HG02642 (cell line): ENCODE results near the gene PHF5A.

Experiments
- ATAC-seq: cut with Tn5 transposase; IDR thresholded peaks from one replicate; pipeline ENCODE4 v1.9.1; 2021; ENCODE audit warnings: mild to moderate bottlenecking; ENCODE audit not compliant: unreplicated experiment, poor library complexity

Gene PHF5A, protein sequence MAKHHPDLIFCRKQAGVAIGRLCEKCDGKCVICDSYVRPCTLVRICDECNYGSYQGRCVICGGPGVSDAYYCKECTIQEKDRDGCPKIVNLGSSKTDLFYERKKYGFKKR

DNA sequence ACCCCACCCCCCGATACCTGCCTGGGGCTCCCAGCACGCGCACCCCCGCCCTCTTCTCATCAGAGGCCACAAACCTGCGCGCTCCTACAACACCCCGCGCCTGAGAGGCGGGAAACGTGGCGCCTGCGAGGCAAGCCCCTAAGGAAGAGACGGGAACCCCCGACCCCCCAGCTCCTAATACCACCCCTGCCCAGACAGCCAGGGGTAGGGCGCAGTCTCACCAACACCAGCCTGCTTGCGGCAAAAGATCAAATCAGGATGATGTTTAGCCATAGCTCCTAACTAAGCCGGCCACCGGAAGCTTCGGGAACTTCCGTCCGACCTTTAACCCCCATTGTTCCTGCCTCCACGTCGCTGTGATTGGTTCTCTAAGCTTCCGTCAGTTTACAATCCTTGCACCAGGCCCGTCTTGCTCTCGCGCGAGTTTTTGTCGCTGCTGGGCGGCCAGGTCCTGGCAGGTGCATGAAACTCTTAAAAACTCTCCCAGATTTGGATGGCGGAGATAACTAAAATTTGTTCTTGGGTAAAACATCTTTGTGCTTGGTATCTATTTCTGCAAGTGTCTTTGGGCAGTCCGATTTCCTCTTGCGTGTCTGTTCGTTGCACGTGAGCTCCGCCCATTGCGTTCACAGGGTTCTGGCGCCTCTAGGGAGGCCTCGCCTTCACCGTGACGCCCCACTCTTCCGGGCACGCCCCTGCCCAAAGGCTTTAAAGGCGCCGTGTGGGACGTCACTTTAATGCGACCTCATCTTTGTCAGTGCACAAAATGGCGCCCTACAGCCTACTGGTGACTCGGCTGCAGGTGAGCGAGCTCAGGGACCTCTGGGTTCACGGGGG is at the start of gene PHF5A, which contains the start of gene ACO2:
Gene PHF5A, minus strand, starts transcription at position 312 of the 837 bp plus-strand sequence. Its CDS starts 39 bp downstream, at position 273.
Gene ACO2, plus strand, starts transcription at position 737 of the 837 bp plus-strand sequence. Its CDS starts 30 bp downstream, at position 767.
- peak; percentile 90 for ATAC-seq

- no peak for ATAC-seq
These were observed 49.5 kb upstream of the PHF5A start for GRCh38 chr22:41518048-41518347.

GRCh38 chr22:41517172-41518047 is 48.9 kb upstream of the PHF5A start:
- no peak for ATAC-seq

- no peak for ATAC-seq
These were observed 48.0 kb upstream of the PHF5A start for GRCh38 chr22:41516462-41516861.

DNA sequence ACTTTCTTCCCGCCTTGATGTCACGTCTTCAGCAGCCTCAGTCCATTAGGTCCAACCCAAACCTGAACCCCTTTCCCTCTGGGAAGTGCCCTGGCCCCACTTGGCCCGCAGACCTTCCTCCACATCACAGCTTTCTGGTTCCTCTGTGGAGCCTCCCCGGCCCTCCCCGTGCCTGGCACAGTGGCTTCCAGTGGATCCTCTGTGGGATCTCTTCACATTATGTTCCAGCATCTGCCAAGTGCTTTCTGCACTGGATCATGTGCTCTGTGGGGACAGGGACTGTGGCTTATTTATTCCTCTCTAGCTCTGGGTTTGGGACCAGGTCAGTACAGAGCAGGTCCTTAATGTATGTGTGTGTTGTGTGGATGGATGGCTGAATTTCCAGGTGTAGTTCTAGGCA is 44.9 kb upstream of the PHF5A start:
- ATAC-seq, result no peak

DNA sequence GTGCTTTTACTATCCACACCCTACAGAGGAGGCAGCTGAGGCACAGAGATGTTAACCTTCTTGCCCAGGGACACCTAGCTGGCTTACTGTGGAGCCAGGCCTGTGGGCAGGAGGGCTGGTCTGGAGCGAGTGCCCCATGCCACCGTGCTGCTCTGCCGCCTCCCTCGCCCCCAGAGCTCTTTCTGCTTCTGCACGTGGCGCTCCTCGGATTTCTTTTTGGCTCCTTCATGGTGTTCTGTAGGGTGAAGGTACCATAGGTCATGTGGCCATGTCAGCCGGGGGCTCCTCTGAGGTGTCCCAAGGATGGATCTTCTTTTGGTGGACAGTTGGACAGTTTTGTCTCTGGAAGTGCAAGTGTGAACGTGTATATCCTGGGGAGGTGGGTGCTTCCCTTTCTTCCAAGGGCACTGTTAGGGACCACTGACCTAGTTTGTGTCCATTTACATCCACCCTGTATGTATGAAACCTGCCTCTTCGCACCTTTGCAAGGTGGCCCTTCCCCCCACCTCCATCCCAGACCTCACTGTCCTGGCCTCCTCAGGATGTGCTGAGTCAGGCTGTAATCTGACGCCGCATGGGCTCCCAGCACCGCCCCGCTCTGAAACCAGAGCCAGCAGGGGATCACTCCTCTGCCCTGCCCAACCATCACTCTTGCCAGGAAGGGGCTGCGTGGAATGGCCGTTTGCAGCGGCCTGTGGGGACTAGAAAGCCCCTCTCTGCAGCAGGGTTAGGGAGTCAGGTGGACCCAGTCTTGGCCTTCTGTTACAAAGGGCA is 44.1 kb upstream of the PHF5A start:
- ATAC-seq, result no peak

DNA sequence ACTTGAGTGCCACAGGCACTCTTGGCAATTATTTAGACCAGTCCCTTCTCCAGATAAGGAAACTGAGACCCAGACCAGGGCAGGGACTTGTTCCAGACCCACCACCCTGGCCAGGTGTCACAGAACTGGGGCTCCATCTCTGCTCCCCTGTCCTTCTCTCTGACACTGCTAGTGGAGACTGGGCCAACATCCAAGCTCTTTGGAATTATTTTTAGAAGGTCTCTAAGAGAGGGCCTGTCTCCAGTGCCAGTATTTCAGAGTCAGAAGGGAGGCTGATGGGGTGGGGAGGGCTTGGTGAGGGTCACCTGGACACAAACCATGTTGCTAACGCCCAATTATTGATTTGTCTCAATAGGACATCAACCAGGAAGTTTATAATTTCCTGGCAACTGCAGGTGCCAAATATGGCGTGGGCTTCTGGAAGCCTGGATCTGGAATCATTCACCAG is 43.1 kb upstream of the PHF5A start:
- no peak for ATAC-seq

DNA sequence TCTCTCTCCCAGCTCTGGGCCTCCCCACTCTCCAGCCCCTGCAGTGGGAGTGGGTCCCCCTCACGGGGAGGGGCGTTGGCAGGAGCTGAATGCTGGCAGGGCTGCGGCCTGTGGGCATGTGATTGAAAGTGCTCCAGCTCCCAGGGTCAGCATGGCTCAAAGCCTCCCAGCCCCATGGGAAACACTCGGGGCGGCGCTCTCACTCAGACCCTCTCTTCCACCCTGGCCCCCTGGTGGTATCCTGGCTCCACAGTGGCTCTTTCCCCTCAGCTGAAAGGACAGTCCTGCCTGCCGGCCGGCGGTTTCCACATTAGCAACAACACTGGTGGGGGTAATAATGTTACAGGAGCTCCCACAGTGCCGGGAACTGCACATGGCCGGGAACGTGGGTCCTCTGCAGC is 40.3 kb upstream of the PHF5A start:
- ATAC-seq, result no peak

DNA sequence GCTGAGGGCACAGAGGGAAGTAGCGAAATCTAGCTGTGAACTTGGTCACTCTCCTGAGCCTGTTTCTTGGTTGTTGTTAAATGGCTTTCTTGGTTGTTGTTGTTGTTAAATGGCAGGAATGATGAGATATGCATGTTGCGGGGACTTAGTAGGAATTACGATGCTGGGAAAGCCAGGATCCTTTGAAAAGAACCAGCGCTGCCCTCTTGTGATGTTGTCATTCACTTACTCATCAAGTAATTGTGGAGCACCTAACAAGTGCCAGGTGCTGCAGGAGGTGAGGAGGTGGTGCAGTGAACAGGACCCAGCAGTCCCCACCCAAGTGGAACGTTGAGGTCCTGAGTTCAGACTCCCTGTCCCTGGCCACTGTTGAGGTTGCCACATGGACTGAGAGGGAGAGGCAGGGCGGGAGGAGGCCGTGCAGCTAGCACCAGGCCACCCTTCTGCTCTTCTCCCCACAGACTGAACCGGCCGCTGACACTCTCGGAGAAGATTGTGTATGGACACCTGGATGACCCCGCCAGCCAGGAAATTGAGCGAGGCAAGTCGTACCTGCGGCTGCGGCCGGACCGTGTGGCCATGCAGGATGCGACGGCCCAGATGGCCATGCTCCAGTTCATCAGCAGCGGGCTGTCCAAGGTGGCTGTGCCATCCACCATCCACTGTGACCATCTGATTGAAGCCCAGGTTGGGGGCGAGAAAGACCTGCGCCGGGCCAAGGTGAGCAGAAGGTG is 39.0 kb upstream of the PHF5A start:
- no peak for ATAC-seq

GRCh38 chr22:41505511-41506220 is 37.2 kb upstream of the PHF5A start:
- ATAC-seq, result no peak

DNA sequence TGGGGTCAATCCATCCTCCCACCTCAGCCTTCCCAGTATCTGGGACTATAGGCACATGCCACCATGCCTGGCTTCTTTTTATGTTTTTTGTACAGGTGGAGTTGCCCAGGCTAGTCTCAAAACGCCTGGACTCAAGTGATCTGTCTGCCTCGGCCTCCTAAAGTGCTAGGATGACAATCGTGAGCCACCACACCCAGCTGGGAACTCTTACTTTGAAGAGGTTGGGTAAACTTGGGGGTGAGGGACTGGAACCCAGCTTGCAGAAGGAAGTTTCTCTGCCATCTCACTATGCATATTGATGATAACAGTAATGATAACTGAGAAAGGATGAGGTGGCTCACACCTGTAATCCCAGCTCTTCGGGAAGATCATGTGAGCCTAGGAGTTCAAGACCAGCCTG is 36.3 kb upstream of the PHF5A start:
- no peak for ATAC-seq

DNA sequence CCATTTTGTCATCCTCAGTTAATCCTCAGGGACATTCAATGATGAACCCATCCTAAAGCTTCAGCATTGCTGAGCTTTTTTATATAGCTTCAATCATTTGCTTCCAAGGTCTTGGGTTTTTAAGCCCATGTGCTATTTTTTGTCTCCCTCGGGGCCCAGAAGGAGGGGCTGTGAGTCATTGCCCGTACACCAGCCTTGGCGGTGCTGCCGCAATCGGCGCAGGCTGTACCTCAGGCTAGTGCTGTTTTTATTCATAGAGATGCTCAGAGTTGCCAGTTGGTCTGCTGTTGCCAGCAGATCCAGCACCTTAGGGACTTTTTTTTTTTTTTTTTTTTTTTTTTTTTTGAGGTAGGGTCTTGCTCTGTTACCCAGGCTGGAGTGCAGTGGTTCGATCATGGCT is 35.9 kb upstream of the PHF5A start:
- ATAC-seq, result no peak

DNA sequence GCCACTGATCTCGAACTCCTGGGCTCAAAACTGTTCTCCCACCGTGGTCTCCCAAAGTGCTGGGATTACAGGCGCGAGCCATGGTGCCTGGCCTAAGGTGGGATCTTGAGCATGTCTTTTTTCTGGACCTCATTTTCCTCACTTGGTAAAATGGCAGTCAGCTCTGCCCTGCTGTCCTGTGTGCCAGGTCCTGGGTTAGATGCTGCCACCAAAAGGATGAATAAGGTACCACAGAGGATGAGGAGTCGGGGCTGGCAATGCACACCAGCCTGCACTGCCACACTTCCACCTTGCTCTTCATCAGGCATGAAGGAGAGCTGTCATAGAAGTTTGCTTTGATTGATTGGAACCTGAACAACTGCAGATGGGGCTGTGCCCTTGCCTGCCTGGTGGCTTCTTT is 32.7 kb upstream of the PHF5A start:
- ATAC-seq, result no peak

DNA sequence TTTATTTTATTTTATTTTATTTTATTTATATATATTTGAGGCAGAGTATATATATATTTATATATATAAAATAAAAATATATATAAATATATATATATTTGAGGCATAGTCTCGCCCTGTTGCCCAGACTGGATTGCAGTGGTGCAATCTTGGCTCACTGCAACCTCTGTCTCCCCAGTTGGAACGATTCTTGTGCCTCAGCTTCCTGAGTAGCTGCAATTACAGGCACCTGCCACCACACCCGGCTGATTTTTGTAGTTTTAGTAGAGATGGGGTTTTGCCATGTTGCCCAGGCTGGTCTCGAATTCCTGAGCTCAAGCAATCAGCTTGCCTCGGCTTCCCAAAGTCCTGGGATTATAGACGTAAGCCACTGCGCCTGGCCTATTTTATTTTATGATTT is 31.8 kb upstream of the PHF5A start:
- ATAC-seq, result no peak

DNA sequence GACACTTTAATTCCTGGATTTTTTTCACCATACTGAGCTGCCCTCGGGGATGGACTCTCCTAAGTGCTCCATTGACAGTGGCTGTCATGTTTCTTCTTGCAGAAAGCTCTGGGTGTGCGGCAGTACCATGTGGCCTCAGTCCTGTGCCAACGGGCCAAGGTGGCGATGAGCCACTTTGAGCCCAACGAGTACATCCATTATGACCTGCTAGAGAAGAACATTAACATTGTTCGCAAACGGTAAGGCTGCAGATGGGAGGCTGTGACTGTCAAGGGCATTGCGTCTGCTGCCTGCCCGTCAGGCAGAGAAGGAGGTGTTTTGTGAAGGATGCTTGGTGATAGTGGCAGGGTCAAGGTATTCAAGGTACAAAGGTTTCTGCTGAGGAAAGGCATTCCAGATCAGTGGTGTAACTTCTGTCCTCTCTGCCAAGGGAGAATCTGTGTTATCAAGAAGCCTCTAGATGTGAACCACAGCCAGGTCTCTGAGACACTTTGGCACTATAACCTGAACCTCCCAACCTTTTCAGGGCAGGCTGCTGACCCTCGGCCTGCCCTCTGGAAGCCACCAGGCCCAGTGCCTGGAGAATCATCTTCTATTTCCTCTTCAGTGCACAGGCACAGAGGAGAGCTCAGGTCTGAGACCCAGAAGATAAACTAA is 31.3 kb upstream of the PHF5A start:
- no peak for ATAC-seq

- ATAC-seq, result no peak
These were observed 29.9 kb upstream of the PHF5A start for GRCh38 chr22:41498303-41498835.

DNA sequence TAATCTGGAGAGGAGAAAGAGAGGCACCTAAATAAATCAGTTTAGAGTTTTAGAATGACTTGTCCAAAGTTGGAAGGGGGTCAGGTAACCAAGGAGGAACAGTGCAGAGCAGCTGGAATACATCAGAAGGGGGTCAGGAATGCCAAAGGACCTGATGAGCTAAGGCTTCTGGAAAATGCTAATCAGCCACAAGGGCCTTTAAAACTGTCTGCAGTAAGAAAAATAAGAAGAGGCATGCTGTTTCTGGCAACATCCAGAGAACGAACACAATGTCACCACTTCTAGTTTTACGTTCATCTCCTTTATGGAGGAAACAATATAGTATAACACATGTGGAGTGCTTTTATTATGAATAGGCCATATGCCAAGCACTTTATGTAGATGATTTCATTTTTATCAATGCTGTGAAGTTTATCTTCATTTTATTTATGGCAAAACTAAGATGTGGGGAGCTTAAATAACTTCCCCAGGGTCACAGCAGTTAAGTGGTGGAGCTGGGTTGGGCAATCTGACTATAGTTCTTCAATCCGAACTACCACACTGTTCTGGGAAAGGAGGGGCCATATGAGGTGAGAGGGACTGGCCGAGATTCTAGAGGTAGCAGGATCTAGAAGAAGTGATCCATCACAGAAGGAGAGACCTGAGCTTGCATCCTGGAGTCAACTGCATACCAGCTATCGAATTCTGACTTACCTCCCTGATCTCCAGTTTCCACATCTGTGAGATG is 23.0 kb upstream of the PHF5A start:
- no peak for ATAC-seq
